Epidermal melanocyte (primary cell): ENCODE results near the gene ZNF346.
"Not testable (repeated sequence)": the region's sequence is repeated elsewhere in the genome, so short reads cannot be mapped to it uniquely, and the experiment has no call there.

ENCODE experiments used
- DNase-seq: peaks from one replicate; pipeline ENCODE4 v3.0.0; 2011; ENCODE audit warnings: low spot score; ENCODE audit not compliant: insufficient read length

ZNF346 gene

DNA sequence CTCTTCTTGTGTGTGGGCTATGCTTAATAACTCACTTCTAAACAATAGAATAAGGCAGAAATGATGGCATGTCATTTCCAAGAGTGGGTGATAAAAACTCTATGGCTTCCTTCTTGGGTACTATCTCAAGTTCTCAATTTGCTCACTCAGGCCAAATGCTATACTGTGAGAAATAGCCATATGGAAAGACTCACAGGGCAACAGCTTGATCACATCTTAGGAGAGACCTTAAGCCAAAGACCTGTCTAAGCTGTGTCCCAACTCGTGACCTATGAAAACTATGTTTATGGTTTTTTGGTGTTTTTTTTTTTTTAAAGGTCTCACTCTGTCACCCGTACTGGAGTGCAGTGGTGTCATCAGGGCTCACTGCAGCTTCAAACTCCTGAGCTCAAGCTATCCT, 13.8 kb upstream of the ZNF346 start:
- no peak for DNase-seq

DNA sequence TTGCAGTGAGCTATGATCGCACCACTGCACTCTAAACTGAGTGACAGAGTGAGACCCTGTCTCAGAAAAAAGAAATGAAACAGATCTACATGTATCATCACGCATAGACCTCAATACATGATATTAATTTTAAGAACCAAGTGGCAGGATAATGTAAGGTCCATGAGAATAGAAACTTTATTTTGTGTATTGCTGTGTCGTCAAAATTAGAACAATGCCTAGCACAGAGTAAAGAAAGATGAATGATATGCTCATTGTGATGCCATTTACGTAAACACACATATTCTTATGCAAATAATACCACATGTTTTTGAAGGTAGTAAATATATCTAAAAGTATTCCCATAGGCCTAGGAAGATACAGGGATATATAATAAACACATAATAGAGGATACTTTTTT, 12.3 kb upstream of the ZNF346 start:
- DNase-seq = no peak

DNA sequence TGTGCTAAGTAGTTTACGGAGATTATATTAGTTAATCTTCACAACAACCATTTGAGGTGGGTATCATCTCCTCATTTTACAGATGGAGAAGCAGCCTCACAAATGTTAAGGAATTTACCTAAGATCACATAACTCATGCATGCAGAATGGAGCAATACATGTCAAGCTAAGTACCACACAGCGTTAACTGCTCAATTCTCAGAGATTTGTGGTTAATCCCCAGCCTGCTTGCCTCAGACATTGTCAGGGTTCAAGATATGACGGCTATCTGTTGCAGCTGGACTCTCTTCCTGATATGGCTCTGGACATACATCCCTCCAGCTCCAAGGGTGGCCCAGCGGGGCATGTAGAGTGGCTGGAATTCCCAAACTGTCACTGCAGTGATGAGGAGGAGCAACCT, 7.3 kb upstream of the ZNF346 start:
- DNase-seq = no peak

DNA sequence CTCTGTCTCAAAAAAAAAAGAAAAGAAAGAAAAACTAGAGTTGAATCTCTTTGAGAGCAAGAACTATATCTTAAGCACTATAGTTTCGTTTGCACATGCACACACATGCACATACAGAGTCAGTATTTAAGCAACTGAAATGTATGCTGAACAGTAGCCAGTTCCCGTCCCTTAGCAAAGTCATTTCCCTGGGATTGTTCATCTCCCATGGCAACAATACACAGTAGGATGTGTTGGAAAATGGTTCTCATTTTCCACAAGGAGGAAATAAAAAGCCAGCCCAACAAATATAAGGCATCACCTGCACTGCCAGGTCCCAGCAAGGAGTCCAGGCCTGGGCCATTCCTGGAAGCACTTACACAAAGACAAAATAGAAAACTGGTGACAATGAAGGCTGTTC, 4.2 kb upstream of the ZNF346 start:
- no peak for DNase-seq

DNA sequence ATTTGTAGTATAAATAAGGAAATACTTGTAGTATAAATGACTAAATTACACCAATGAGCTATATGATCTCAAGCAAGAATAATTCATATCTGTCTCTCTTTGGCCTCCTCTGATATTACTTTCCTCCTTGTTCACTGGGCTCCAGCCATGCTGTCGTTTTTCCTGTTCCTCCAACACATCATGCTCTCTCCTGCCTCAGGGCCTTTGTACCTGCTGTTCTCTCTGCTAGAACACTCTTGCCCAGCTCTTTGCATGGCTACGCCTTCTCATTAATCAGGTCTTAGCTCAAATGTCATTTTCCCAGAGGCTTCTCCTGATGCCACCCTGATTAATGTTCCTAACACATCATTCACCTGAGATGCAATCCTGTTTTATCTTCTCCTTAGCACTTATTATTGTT, 2.5 kb upstream of the ZNF346 start:
- DNase-seq = no peak

DNA sequence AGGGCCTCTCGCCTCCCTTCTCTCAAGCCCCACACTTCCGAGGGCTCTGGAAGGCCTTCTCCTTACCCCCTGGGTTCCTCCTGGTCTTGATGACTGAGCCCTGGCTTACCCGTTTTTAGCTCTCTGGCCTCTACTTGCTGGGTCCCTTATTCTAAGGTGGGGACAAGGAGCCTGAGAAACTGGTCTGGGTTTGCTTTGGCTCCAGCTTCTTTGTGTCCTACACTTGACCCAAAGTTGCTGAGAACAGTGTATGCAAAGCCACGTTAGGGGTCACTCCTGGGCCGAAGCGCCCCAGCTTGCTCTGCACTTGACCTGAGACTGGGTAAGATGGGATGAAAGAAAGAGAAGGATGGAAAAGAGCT, 788 bp downstream of the ZNF346 start:
- no peak for DNase-seq

DNA sequence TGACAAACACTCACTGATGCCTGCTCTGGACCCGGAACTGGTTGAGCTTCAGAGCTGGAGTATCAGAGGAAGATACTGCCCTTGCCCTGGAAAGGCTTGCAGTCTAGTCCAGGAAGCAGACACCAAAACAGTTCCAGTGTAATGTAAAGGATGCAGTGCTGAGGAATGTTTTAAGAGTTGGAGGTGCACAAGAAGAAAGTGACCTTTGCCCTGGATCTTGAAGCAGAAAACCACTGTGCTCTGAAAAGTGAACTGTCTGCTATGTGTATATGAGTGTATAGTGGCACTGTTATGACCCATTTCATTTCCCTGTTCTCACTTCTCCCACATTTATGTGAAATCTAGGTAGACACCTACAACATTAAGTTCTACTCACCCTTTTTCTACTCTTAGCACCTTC, 2.1 kb downstream of the ZNF346 start:
- DNase-seq = no peak

DNA sequence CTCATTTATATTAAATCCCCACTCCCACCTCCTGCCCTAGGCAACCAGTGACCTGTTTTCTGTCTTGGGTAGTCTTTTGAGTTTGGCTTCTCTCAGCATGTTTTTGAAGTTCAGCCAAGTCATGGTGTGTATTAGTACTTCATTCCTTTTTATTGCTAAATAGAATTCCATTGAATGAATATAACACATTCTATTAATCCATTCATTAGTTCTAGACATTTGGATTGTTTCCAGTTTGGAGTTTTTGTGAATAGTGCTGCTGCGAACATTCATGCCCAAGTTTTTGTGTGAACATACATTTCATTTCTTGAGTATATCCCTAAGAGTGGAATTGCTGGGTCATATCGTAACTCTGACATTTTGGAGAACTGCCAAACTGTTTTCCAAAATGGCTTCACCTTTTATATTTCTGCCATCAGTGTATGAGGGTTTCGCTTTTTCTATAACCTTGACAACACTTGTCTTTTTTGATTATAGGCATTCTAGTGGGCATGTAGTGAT, 2.7 kb downstream of the ZNF346 start:
- DNase-seq = no peak

DNA sequence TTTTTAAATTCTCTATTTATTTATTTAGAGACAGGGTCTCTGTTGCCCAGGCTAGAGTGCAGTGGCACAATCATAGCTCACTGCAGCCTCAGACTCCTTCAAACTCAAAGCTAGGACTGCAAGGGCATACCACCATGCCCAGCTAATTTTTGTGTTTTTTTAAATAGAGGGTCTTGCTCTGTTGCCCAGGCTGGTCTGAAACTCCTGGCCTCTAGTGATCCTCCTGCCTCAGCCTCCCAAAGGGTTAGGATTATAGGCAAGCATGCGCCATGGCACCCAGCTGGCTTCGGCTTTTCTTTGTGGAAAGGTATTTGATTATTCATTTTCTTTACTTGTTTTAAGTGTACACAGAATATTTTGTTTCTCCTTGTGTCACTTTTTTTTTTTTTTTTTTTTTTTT, 5.2 kb downstream of the ZNF346 start:
- DNase-seq = no peak

DNA sequence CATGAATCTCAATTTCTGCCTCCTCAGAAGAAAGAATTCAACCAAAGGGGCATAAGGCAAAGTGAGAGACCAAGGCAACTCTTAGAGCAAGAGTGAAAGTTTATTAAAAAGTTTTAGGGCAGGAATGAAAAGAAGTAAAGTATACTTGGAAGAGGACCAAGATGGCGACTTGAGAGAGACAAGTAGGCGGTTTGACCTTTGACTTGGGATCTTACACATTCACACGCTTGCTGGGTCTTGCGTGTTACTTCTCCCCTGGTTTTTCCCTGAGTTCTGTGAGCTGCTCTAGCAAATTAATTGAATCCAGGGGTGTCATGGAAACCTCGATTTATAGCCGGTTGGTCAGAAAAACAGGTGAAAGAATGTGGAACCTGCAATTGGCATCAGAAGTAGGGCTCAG, 7.0 kb downstream of the ZNF346 start:
- DNase-seq = no peak

DNA sequence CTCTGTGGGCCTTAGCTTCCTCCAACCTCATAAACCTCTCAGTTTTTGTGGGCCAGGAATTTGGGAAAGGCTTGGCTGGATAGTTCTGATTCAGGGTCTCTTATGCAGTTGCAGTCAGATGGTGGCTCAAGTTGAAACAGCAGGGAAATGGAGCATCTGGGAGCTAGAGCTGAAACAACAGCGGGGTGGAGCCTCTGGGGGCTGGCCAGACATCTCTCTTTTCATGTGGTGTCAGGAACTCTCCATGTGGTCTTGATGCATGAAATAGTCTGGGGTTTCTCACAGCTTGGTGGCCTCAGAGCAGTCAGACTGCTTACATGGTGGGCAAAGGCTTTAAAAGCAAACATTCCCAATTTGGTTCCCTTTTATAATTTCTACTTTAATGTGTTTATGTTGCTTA, 13.5 kb downstream of the ZNF346 start:
- no peak for DNase-seq

DNA sequence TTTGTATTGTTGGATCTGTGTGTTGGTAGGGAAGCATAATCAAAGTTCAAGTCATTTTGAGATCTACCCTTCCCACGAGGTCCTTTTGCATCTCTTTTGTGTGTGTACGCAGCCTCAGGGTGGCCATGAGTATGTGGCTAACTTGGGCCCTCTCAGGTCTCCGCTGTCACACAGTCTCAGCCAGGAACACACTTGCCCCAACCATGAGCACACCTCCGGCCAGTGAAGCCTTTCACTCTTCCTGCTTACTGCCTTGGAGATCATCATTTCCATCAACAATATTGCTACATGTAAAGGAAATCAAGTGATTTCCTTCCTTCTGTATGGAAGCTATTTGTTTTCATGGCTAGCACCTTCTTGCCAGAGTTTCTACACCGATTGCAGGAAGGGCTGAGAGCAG, 13.9 kb downstream of the ZNF346 start:
- no peak for DNase-seq

DNA sequence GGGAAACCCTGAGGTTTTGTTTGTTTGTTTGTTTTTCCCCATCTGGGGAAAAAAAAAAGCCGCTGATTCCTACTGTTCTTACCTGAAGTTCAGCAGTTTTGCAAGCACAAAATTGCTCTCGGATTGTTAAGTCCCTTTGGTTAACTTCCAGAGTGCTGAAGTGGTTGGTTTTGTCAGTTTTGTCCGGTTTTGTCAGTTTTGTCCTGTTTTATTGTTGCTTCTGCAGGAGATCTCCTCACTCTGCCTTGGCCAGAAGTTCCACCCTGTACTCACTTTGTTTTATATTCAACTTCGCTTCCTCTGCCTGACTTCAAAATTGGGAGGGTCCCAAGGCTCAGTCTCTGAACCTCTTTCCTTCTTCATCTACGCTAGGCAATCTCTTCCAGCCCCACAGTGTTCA, 14.4 kb downstream of the ZNF346 start:
- DNase-seq = no peak

DNA sequence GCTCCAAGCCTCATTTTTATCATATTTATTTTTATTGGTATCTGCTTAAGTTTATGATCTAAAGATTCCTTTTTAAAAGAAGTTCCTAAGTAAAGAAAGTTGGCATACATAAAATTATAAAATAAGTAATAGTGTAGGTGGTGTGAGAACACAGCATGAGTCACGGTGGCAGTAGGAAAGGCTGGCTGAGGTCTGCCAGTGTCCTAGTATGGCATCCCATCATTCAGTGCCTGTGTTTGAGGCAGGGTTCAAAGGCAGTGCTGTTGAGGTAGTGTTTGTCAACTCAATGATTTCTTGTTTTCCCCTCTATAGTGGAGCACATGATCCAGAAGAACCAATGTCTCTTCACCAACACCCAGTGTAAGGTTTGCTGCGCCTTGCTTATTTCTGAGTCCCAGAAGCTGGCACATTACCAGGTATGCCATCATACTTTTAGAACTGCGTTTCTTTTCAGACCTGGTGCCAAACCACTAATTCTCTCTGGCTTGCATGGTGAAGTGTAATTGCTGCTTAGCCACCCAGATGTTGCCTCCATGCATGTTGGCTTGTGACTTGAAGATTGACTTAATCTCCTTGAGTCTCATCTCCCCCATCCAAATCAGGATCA, 18.4 kb downstream of the ZNF346 start:
- DNase-seq = no peak

DNA sequence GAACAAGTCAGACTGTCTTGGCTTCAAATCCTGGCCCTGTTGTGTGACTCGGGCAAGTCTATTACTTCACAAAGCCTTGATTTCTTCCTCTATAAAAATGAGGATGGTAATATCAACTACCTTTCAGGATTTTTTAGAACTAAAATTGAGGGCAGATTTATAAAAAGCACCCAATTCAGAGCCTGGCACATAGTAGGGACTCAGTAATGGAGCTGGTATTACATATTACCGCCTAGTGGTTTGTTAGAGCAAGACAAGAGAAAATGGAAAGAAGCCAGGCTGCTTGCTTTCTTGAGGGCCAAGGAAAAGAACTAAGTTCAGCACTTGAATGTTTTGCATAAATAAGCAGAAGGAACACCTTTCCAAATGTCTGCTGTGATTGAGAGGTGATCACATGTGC, 19.4 kb downstream of the ZNF346 start:
- DNase-seq = no peak

DNA sequence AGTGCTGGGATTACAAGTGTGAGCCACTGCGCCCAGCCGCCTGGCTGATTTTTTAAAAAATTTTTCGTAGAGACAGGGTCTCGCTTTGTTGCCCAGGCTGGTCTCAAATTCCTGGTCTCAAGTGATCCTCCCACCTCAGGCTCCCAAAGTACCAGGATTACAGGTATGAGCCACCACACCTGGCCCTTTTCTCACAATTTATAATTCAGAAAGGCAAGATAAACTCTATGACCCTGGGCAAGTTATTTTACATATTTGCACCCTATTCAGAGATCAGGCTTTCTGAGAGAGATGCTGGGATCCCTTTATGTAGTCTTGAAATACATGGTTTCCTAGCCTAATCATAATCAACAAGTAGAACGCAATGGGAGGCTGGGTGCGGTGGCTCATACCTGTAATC, 20.6 kb downstream of the ZNF346 start:
- no peak for DNase-seq

DNA sequence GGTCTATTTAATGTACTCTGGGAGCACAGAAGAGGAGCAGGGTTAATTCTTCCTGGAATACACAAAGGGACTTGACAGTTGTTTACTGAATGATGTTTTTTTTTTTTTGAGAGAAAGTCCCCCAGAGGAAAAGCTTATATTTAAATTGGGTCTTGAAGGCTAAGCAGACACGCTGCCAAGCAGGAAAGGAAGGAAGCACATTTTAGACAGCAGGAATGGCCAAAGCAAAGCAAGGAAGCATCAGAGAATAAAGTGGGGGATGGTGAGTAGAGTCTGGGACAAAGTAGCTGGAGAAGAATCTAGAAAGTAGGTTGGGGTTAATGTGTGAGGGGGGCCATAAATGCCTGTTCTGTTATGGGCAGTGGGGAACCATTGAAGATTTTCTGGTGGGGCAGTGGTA, 21.5 kb downstream of the ZNF346 start:
- no peak for DNase-seq

DNA sequence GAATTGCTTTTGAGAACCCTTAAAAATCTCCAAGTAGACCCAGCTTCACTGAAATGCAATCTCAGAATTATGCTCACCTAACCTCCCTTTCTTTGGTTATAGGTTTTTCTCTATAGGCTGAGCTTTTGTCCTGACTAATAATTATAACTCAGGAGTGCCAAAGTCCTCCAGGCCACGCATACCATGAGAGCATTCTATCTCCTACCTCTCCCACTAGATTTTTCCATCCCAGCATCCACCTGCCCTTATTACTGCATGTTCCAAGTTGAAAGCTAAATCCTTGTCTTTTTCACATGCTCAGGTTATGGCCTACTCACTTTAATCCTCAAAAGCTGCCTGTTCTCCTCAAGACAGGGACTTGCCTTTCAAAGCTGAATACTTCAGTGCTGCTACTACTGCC, 22.1 kb downstream of the ZNF346 start:
- no peak for DNase-seq

DNA sequence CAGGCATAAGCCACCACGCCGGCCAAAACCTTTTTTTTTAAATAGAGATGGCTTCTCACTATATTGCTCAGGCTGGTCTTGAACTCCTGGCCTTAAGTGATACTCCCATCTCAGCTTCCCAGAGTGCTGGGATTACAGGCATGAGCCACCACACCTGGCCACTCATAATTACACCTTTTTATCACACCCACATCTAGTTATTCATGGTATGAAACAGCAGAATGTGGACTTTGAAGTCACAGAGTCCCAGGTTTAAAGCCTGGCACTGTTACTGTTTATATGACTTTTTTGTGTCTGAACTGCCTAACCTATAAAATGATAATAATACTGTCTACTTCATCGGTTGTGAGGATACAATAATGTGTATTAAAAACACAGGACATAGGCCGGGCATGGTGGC, 23.1 kb downstream of the ZNF346 start:
- no peak for DNase-seq

DNA sequence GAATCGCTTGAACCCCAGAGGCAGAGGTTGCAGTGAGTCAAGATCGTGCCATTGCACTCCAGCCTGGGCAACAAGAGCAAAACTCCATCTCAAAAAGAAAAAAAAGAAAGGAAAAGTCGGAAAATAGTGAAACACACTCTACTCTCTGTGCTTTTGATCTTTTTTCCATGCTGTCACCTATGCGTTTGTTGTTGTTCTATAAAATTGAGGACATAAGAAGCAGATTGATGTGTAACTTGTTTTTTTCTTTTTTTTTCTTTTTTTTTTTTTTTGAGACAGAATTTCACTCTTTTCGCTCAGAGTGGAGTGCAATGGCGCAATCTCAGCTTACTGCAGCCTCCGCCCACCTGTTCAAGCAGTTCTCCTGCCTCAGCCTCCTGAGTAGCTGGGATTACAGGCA, 26.0 kb downstream of the ZNF346 start:
- not testable (repeated sequence) for DNase-seq

DNA sequence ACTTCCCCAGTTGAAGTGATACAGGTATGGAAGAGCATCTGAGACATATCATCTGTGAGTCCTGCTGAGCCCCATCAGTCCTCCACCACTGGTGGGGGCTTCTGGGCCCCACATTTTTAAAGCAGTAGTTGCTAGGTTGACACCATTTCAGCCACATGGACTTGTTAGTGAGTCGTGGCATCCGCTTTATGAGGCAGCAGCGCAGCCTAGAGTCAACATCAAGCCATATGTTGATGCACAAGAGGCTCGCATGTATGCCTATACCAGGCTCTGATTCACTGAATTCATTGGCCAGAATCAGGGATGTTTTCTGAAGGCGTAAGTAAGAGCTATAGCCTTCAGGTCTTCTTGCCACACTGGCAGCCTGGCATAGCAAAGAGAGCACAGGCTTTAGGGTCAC, 26.8 kb downstream of the ZNF346 start:
- DNase-seq = no peak

DNA sequence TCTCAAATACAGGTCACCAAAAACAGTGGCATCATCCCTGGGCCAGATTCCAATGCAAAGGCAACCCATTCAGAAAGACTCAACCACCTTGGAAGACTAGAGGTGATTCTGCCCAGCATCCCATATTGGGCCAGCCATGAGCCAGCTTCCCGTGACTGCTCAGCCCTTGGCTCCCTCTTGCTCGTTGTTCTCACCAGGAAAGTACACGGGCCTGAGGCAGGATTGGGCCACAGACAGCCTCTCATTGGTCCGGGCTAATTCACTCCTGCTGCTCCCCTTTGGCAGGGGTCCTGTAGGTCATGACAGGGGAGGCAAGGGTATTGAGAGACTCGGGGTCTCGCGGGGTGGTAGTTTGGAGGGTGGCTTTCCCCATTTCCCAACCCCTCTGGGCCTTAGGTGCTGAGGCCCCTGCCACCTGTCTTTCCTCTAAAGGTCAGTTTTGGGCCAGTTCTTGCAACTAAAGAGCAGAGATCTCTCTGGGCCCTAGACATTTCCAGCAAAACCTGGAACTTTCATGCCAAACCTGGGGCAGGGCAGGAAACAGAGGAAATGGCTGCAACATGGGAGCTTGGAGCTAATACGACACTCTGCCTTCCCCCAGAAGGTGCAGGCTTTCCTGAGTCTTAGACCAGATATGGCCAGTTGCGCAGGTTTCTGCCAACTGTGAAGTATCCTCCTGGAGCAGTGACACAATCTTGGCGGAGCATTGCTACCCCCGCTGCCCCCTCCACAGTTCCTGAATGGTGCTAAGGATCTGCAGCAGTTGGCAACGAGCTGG, 42.2 kb downstream of the ZNF346 start:
- no peak for DNase-seq

DNA sequence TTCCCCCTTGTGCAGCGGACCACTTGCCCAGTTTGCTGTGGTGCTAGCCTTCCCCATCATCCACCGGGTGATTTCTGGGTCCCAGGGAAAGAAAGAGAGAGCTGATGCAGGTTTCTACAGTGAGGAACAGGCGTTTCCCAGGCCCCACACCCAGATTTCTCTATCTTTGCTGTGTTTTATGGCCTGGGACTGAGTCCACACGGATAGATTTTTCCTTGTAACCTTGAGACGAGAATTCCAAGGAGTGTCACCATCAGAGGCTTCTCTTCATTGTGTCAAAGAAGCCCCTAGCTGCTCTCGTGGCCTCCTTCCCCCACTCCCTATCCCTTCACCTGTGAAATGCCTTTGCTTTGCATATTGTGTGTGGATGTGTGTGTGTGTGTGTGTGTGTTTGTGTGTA, 43.0 kb downstream of the ZNF346 start:
- no peak for DNase-seq
